ENCODE results near the gene PFDN2.

Gene PFDN2

GRCh38 chr1:161073474-161074121 lies 44.2 kb downstream of the PFDN2 start:
- DNase-seq (ENCODE audit: extremely low spot score) = no peak
- POLR2A ChIA-PET = no interaction called here
- TF ChIP-seq CTCF (IDR thresholded peaks at IDR 0.05; ENCODE audit: control extremely low read depth, extremely low read depth, low read depth, missing control alignments) = no peak

GRCh38 chr1:161072751-161073449 lies 44.9 kb downstream of the PFDN2 start:
- no peak for DNase-seq (ENCODE audit: extremely low spot score)
- no peak for TF ChIP-seq CTCF (IDR thresholded peaks at IDR 0.05; ENCODE audit: control extremely low read depth, extremely low read depth, low read depth, missing control alignments)
- POLR2A ChIA-PET = no interaction called here
- CTCF ChIA-PET = interaction anchor here (0.8 to 10.8 kb wide), 10 partner anchors 13 to 293 kb away, joined by 3 to 137 read pairs (median 24); partner anchors contain the start of genes DEDD, KLHDC9, NECTIN4 and TSTD1

More at GRCh38 chr1:161073474-161074121, 44.2 kb downstream of the PFDN2 start:
- CTCF ChIA-PET = interaction anchor here (0.8 to 10.8 kb wide), 6 partner anchors 13 to 294 kb away, joined by 3 to 137 read pairs (median 56); partner anchors contain the start of genes KLHDC9 and NECTIN4

GRCh38 chr1:161071886-161072371 lies 45.9 kb downstream of the PFDN2 start:
- TF ChIP-seq CTCF (IDR thresholded peaks at IDR 0.05; ENCODE audit: control extremely low read depth, extremely low read depth, low read depth, missing control alignments) = peak; percentile 82
- ChIA-PET POLR2A (no interaction called here), CTCF (interaction anchor here (1.0 to 10.8 kb wide), 15 partner anchors 9 to 1574 kb away, joined by 3 to 137 read pairs (median 8); partner anchors contain the start of genes DEDD, KLHDC9, NECTIN4 and TSTD1)
- peak; percentile 80 for DNase-seq (ENCODE audit: extremely low spot score)

- no peak for TF ChIP-seq CTCF (IDR thresholded peaks at IDR 0.05; ENCODE audit: control extremely low read depth, extremely low read depth, low read depth, missing control alignments)
- no peak for DNase-seq (ENCODE audit: extremely low spot score)
- CTCF ChIA-PET = interaction anchor here (0.7 to 10.8 kb wide), 14 partner anchors 9 to 295 kb away, joined by 3 to 137 read pairs (median 8); partner anchors contain the start of genes DEDD, KLHDC9, NECTIN4 and USF1
- POLR2A ChIA-PET = interaction anchor here (0.7 to 1.8 kb wide), 2 partner anchors 95 to 319 kb away, joined by 5 to 6 read pairs; partner anchors contain the start of gene PPOX
Measured at GRCh38 chr1:161070761-161071160, 47.1 kb downstream of the PFDN2 start.

GRCh38 chr1:161069731-161070270 lies 48.0 kb downstream of the PFDN2 start, which contains the start of gene ARHGAP30:
Gene ARHGAP30 (minus strand): TSS chr1:161069891. CDS start chr1:161069624, 267 bp downstream.
- peak; percentile 96 for DNase-seq (ENCODE audit: extremely low spot score)
- ChIA-PET CTCF (interaction anchor here (0.8 to 10.8 kb wide), 10 partner anchors 10 to 294 kb away, joined by 3 to 137 read pairs (median 18); partner anchors contain the start of genes KLHDC9, NECTIN4 and USF1), POLR2A (interaction anchor here (0.7 to 1.8 kb wide), 6 partner anchors 23 to 320 kb away, joined by 3 to 6 read pairs (median 4); partner anchors contain the start of genes NIT1, PFDN2, PPOX and USF1)
- no peak for TF ChIP-seq CTCF (IDR thresholded peaks at IDR 0.05; ENCODE audit: control extremely low read depth, extremely low read depth, low read depth, missing control alignments)
